Chondrocyte (in vitro differentiated cells): ENCODE measurements around the gene ZFAND3. TPM values are rescaled to one million over a fixed set of nuclear protein-coding genes. Genes with fewer than 3 reads are reported as not detected.
A peak's percentile ranks its signal among the peaks of the same experiment; 100 is the strongest.

Experiments used
- DNase-seq: peaks from one replicate; pipeline ENCODE4 v3.0.0; 2021; ENCODE audit warnings: mixed read lengths, low spot score
- H3K27ac Mint-ChIP-seq: one replicate; pipeline ENCODE4 v1.8.0; 2021; ENCODE audit warnings: mild to moderate bottlenecking, moderate library complexity, mixed read lengths; ENCODE audit not compliant: unreplicated experiment
- H3K27me3 Mint-ChIP-seq: 2 replicates; pipeline ENCODE4 v1.8.0; 2021; ENCODE audit warnings: low read depth, mixed read lengths
- H3K36me3 Mint-ChIP-seq: 2 replicates; pipeline ENCODE4 v1.8.0; 2021; ENCODE audit warnings: low read depth, mixed read lengths
- H3K4me1 Mint-ChIP-seq: 2 replicates; pipeline ENCODE4 v1.8.0; 2021; ENCODE audit warnings: low read depth, mild to moderate bottlenecking, mixed read lengths
- H3K4me3 Mint-ChIP-seq: one replicate; pipeline ENCODE4 v1.8.0; 2021; ENCODE audit warnings: mild to moderate bottlenecking, moderate library complexity, mixed read lengths; ENCODE audit not compliant: unreplicated experiment
- H3K9me3 Mint-ChIP-seq: 2 replicates; pipeline ENCODE4 v1.8.0; 2021; ENCODE audit warnings: low read depth, mixed read lengths
- total RNA-seq: library from RNA; stranded (reverse); gene quantifications from 3 replicates; pipeline ENCODE4 v1.2.1, GENCODE V29; 2021
- TF ChIP-seq, protein P1 (sequence below): fragments of 200-600 bp; sonication (generic); IDR thresholded peaks from 2 replicates; pipeline ENCODE4 v1.5.0; 2021; ENCODE audit warnings: antibody characterized with exemption, mild to moderate bottlenecking, moderate library complexity

Gene ZFAND3
- total RNA-seq, 1 donor from 2014 or later = 98.5 TPM

DNA sequence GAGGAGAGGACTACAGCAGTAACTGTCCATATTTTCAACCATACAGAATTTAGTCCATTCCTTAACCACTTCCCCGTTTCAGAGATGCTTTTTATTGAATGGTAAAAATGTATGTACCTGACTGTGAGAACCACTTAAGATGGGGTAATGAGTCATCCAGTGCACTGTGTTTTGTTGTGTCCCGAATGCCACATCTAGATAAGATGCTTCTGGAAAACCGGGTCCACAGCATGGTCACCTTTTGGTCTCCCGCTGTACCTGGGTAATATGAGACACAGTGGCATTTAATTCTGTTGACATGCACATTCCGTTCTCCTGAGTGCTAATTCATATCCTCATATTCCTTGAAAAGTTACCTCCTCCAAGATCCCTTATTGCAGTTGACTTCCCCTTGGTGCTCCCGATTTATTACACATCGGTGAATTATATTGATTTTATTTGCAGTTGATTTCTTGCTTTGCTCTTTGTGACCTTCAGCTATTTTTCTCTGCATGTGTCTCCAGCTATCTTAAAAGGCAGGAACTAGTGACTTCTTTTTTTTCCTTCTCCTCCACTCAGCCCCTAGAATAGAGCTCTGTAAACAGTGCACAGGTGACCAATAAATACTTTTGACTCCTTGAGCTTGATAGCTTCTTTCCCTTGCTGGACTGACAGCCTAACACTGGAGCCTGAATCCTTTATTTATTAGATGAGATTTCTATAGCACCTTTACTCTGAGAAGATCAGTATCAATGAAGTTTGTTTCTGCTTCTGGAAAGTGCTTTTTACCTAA lies 314.6 kb downstream of the ZFAND3 start:
- Mint-ChIP-seq H3K4me3 (no peak overlapping the region), H3K9me3 (peaks cover 14% of the 10 kb centered on the region), H3K27me3 (no peaks in the 10 kb centered on the region), H3K4me1 (peaks cover 48% of the 10 kb centered on the region), H3K27ac (peak overlapping the region; percentile 27), H3K36me3 (peaks cover 8% of the 10 kb centered on the region)
- TF ChIP-seq, protein P1, sequence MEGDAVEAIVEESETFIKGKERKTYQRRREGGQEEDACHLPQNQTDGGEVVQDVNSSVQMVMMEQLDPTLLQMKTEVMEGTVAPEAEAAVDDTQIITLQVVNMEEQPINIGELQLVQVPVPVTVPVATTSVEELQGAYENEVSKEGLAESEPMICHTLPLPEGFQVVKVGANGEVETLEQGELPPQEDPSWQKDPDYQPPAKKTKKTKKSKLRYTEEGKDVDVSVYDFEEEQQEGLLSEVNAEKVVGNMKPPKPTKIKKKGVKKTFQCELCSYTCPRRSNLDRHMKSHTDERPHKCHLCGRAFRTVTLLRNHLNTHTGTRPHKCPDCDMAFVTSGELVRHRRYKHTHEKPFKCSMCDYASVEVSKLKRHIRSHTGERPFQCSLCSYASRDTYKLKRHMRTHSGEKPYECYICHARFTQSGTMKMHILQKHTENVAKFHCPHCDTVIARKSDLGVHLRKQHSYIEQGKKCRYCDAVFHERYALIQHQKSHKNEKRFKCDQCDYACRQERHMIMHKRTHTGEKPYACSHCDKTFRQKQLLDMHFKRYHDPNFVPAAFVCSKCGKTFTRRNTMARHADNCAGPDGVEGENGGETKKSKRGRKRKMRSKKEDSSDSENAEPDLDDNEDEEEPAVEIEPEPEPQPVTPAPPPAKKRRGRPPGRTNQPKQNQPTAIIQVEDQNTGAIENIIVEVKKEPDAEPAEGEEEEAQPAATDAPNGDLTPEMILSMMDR = no peak
- no peak for DNase-seq

DNA sequence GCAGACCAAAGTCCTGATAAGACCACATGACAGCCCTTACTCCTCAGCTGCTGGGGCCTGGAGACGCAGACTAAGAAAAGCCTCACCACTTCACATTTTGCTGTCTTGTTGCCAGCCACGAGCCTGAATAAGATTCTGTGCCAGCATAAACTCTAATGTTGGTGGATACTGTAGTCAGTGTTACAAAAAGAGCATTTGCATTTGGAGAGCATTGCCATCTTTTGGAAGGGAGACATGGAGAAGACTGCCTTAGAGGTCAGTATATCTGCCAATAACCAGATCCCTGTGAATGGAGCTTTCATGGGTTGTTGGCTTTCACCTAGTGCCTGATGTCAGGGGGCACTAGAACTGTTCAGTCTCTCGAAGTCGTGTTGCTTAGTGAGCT lies 315.2 kb downstream of the ZFAND3 start:
- H3K36me3 Mint-ChIP-seq = peaks cover 9% of the 10 kb centered on the region
- H3K4me3 Mint-ChIP-seq = no peak overlapping the region
- no peak for DNase-seq
- H3K9me3 Mint-ChIP-seq = peaks cover 9% of the 10 kb centered on the region
- H3K27me3 Mint-ChIP-seq = no peaks in the 10 kb centered on the region
- H3K4me1 Mint-ChIP-seq = peaks cover 42% of the 10 kb centered on the region
- TF ChIP-seq, protein P1 = no peak
- no peak overlapping the region for H3K27ac Mint-ChIP-seq

- Mint-ChIP-seq H3K4me1 (peaks cover 32% of the 10 kb centered on the region), H3K9me3 (no peaks in the 10 kb centered on the region), H3K36me3 (peaks cover 16% of the 10 kb centered on the region), H3K27me3 (no peaks in the 10 kb centered on the region), H3K4me3 (no peak overlapping the region), H3K27ac (no peak overlapping the region)
- TF ChIP-seq, protein P1 = no peak
- DNase-seq = no peak
These were observed 317.0 kb downstream of the ZFAND3 start for GRCh38 chr6:38136547-38136946.

- Mint-ChIP-seq H3K9me3 (no peaks in the 10 kb centered on the region), H3K36me3 (peaks cover 16% of the 10 kb centered on the region), H3K27me3 (no peaks in the 10 kb centered on the region), H3K4me3 (no peak overlapping the region), H3K4me1 (peaks cover 23% of the 10 kb centered on the region), H3K27ac (peak overlapping the region; percentile 62)
- TF ChIP-seq, protein P1 = no peak
- DNase-seq = no peak
These were observed 318.2 kb downstream of the ZFAND3 start for GRCh38 chr6:38137608-38138265.

GRCh38 chr6:38138374-38138773 lies 318.8 kb downstream of the ZFAND3 start:
- H3K9me3 Mint-ChIP-seq = no peaks in the 10 kb centered on the region
- TF ChIP-seq, protein P1 = no peak

More at GRCh38 chr6:38138374-38138773, 318.8 kb downstream of the ZFAND3 start:
- Mint-ChIP-seq H3K27ac (no peak overlapping the region), H3K4me1 (peaks cover 24% of the 10 kb centered on the region), H3K36me3 (peaks cover 16% of the 10 kb centered on the region), H3K4me3 (no peak overlapping the region), H3K27me3 (no peaks in the 10 kb centered on the region)
- DNase-seq = no peak
